HG03457 (cell line): ENCODE data around the gene RBPMS2.
"Not testable (repeated sequence)": the region's sequence is repeated elsewhere in the genome, so short reads cannot be mapped to it uniquely, and the experiment has no call there.

Experiments used
- ATAC-seq: cut with Tn5 transposase; IDR thresholded peaks from one replicate; pipeline ENCODE4 v1.9.1; 2021; ENCODE audit warnings: moderate number of reproducible peaks; ENCODE audit not compliant: unreplicated experiment

The RBPMS2 gene

GRCh38 chr15:64754663-64755426 lies 20.5 kb downstream of the RBPMS2 start:
- ATAC-seq = no peak

- ATAC-seq = no peak
Observed at GRCh38 chr15:64753480-64754185, 21.8 kb downstream of the RBPMS2 start.

- no peak for ATAC-seq
Observed at GRCh38 chr15:64751464-64751863, 23.9 kb downstream of the RBPMS2 start.

- ATAC-seq = no peak
Observed at GRCh38 chr15:64749999-64750657, 25.3 kb downstream of the RBPMS2 start.

GRCh38 chr15:64749167-64749566 lies 26.2 kb downstream of the RBPMS2 start:
- no peak for ATAC-seq

- no peak for ATAC-seq
Observed at GRCh38 chr15:64748251-64748650, 27.1 kb downstream of the RBPMS2 start.

GRCh38 chr15:64747578-64747977 lies 27.8 kb downstream of the RBPMS2 start:
- ATAC-seq = no peak

- ATAC-seq = no peak
Observed at GRCh38 chr15:64746921-64747320, 28.5 kb downstream of the RBPMS2 start.

GRCh38 chr15:64746356-64746755 lies 29.0 kb downstream of the RBPMS2 start:
- no peak for ATAC-seq

- no peak for ATAC-seq
Observed at GRCh38 chr15:64743691-64744090, 31.7 kb downstream of the RBPMS2 start.

GRCh38 chr15:64742921-64743320 lies 32.5 kb downstream of the RBPMS2 start:
- ATAC-seq = no peak

GRCh38 chr15:64742385-64742784 lies 33.0 kb downstream of the RBPMS2 start:
- ATAC-seq = no peak

- ATAC-seq = not testable (repeated sequence)
Observed at GRCh38 chr15:64741708-64742107, 33.7 kb downstream of the RBPMS2 start.

- no peak for ATAC-seq
Observed at GRCh38 chr15:64740311-64741170, 34.8 kb downstream of the RBPMS2 start.

GRCh38 chr15:64739577-64740143 lies 35.7 kb downstream of the RBPMS2 start:
- ATAC-seq = no peak

- ATAC-seq = no peak
Observed at GRCh38 chr15:64739156-64739555, 36.2 kb downstream of the RBPMS2 start.

- ATAC-seq = no peak
Observed at GRCh38 chr15:64738226-64739095, 36.9 kb downstream of the RBPMS2 start.

- no peak for ATAC-seq
Observed at GRCh38 chr15:64732156-64732860, 43.1 kb downstream of the RBPMS2 start.

- ATAC-seq = no peak
Observed at GRCh38 chr15:64731805-64732151, 43.6 kb downstream of the RBPMS2 start.
